Activated CD4-positive, CD25-positive, alpha-beta regulatory T cell treated with anti-CD3 and anti-CD28 coated beads, Interleukin-2, amount 50 U/mL, for 24 hours (primary cell): ENCODE measurements around the gene MGAT5.
A peak's percentile ranks its signal among the peaks of the same experiment; 100 is the strongest.

Source experiments
- ATAC-seq, 2 donors: fragments of 150-1000 bp; cut with Tn5 transposase; one replicate each; pipeline ENCODE4 v1.10.0; 2021; ENCODE audit warnings: mild to moderate bottlenecking in 1 of 2, moderate library complexity in 1 of 2

Gene MGAT5

GRCh38 chr2:134337631-134338030 is 83.8 kb downstream of the MGAT5 start:
- no peak for ATAC-seq

- ATAC-seq = no peak
Measured at GRCh38 chr2:134338208-134338607, 84.3 kb downstream of the MGAT5 start.

- ATAC-seq = no peak
Measured at GRCh38 chr2:134341476-134341875, 87.6 kb downstream of the MGAT5 start.

- ATAC-seq = no peak
Measured at GRCh38 chr2:134344954-134345697, 91.3 kb downstream of the MGAT5 start.

- no peak for ATAC-seq
Measured at GRCh38 chr2:134346141-134346540, 92.3 kb downstream of the MGAT5 start.

- ATAC-seq = no peak
Measured at GRCh38 chr2:134347756-134348155, 93.9 kb downstream of the MGAT5 start.

GRCh38 chr2:134348239-134348638 is 94.4 kb downstream of the MGAT5 start:
- peak in 1 of 2 donors; percentile 10 for ATAC-seq

- ATAC-seq = no peak
Measured at GRCh38 chr2:134348760-134349159, 94.9 kb downstream of the MGAT5 start.

- no peak for ATAC-seq
Measured at GRCh38 chr2:134351016-134351415, 97.1 kb downstream of the MGAT5 start.

GRCh38 chr2:134351899-134352298 is 98.0 kb downstream of the MGAT5 start:
- ATAC-seq = no peak

- no peak for ATAC-seq
Measured at GRCh38 chr2:134352844-134353243, 99.0 kb downstream of the MGAT5 start.

- no peak for ATAC-seq
Measured at GRCh38 chr2:134354611-134355010, 100.7 kb downstream of the MGAT5 start.

GRCh38 chr2:134357814-134358213 is 103.9 kb downstream of the MGAT5 start:
- no peak for ATAC-seq

- ATAC-seq = no peak
Measured at GRCh38 chr2:134359367-134360081, 105.7 kb downstream of the MGAT5 start.

- no peak for ATAC-seq
Measured at GRCh38 chr2:134360745-134361487, 107.0 kb downstream of the MGAT5 start.

- peak in 1 of 2 donors; percentile 48 for ATAC-seq
Measured at GRCh38 chr2:134361648-134362047, 107.8 kb downstream of the MGAT5 start.

GRCh38 chr2:134362152-134362668 is 108.3 kb downstream of the MGAT5 start:
- ATAC-seq = no peak

- ATAC-seq = no peak
Measured at GRCh38 chr2:134362740-134363139, 108.9 kb downstream of the MGAT5 start.

GRCh38 chr2:134365356-134365755 is 111.5 kb downstream of the MGAT5 start:
- no peak for ATAC-seq

GRCh38 chr2:134366359-134366758 is 112.5 kb downstream of the MGAT5 start:
- ATAC-seq = no peak

- ATAC-seq = no peak
Measured at GRCh38 chr2:134367213-134367612, 113.3 kb downstream of the MGAT5 start.

- no peak for ATAC-seq
Measured at GRCh38 chr2:134368009-134368817, 114.3 kb downstream of the MGAT5 start.
